Subcutaneous adipose tissue (tissue), 4 donors: ENCODE results near the gene GART. TPM values are rescaled to one million over a fixed set of nuclear protein-coding genes. Genes with fewer than 3 reads are reported as not detected.

ENCODE experiments used
- total RNA-seq, 4 donors: library from RNA; depleted of rRNA; stranded (reverse); fragments of >200 nt; gene quantifications; one replicate each; pipeline ENCODE4 v1.1.0, GENCODE V29; 2016
- TF ChIP-seq, protein P1 (sequence below): fragments of 450-650 bp; IDR thresholded peaks from one replicate; pipeline ENCODE4 v1.5.1; 2016; ENCODE audit warnings: low read depth, mild to moderate bottlenecking, control low read depth, antibody characterized with exemption, moderate library complexity

The GART gene
- total RNA-seq, 4 donors from 2014 or later, result 92.9 to 192 (median 128) TPM

DNA sequence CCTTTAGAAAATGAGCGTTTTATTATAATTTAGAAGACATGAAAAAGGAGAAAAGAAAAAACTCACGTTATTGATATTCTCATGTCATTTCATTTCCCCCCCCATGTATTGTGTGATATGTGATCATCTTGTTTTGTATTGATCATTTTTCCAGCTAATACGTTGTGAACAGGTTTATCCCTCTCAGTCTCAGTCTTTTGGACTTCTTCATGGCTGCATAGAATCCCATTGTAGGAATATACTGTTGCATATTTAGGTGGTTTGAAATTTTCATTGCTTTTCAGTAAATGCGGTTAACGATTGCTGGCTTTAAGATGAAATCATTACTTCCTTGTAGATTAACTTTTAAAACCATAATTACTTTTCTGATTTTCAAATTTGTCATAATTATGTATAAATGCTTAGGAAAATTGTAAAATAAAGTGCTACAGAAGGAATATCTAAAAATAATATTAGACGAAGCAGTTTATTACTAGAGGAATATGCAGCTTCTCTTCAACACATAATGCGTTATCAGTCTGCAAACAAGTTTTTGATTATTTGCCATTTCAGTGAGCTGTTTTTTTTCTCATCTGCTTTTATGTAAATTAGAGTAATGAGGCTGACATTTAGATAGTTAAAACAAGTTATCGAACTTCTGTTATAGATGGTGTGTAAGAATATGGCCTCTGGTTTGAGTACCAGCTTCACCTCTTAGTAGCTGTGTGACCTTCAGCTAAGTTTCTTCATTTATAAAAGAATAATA is 2.7 kb upstream of the GART start:
- TF ChIP-seq, protein P1, sequence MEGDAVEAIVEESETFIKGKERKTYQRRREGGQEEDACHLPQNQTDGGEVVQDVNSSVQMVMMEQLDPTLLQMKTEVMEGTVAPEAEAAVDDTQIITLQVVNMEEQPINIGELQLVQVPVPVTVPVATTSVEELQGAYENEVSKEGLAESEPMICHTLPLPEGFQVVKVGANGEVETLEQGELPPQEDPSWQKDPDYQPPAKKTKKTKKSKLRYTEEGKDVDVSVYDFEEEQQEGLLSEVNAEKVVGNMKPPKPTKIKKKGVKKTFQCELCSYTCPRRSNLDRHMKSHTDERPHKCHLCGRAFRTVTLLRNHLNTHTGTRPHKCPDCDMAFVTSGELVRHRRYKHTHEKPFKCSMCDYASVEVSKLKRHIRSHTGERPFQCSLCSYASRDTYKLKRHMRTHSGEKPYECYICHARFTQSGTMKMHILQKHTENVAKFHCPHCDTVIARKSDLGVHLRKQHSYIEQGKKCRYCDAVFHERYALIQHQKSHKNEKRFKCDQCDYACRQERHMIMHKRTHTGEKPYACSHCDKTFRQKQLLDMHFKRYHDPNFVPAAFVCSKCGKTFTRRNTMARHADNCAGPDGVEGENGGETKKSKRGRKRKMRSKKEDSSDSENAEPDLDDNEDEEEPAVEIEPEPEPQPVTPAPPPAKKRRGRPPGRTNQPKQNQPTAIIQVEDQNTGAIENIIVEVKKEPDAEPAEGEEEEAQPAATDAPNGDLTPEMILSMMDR, result no peak

DNA sequence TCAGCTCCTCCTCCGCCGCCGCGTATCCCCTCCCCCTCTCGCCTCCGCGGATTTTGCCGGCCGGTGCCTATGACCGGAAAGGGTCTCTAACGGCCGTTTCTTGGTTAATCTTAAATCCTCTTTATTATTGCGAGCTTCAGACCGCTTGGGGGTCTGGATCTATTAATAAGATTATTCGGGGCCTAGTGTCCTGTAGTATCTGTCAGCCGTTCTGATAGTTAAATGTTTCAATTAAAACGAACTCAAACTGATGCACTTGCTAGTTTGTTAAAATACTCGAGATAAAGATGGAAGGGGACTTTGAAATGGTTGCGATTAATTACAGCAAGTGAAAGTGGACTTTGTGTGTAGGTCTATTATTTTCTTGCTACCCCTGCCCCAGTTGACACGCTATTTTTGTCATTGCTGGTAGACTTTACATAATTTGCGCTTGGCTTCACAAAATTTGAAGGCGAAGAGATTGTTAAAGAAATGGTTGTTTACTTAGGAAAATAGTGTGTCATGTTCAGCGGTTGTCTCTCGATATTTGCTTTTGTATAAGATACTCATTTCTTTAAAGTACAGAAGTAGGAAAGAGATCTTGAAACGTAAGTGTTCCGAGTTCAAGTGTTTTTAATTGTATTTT is 1.7 kb upstream of the GART start:
- TF ChIP-seq, protein P1, result no peak

DNA sequence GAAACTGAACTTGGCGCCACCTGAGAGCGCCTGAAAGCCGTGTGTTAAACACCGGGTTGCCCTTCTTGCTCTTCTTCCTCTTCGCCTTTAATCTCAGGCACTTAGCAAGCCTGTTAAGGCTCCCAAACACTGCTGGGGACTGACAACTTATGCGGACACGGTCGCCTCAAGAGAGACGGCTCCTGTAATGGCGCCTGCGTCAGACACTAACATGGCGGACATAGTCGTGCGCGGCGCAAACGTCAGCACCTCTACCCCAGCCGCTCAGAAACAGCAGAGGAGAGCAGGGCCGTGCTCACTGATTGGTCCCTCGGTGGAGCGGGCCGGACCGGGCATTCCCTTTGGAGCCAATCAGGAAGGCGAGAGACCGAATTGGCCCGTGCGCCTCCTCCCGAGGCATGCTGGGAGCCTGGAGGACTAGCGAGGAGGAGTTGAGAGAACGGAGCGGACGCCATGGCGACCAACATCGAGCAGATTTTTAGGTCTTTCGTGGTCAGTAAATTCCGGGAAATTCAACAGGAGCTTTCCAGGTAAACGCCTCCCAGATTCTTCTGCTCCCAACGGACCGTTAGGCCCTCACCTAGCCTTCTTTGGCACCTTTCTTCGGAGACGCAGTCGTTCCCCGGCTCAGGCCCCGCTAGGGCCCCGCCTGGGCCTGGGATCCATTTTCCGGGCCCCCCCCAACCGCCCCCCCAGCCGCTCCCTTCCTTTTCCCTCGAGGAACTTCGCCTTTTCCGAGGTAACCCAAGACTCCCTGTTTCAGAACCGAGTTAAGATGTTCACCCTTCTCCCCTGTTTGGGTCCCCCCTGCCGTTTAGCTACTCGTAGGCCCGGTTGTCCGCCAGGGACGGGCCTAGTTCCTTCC is 955 bp upstream of the GART start, which contains the start of gene SON:
SON (plus strand) TSS at position 399 of the 865 bp plus-strand sequence; CDS start at position 454, 55 bp downstream.
- TF ChIP-seq, protein P1, result no peak

DNA sequence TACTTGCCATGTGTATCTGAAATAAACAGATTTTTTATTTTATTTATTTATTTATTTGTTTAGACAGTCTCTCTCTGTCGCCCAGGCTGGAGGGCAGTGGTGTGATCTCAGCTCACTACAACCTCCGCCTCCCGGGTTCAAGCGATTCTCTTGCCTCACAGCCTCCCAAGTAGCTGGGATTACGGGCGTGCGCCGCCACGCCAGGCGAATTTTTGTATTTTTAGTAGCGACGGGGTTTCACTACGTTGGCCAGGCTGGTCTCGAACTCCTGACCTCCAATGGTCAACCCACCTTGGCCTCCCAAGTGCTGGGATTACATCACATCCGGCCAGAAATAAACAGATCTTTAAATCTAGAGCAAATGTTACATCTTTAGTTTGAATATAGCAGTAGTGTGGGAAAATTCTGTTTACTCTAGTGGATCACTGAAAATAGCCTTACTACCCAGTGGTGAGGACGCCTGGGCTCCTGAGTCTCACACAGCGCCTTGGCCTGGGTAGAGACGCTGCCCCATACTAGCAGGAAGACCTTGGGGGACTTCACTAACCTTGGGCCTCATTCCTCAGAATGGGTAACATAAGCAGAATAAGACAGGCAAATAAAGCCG is 709 bp downstream of the GART start:
- TF ChIP-seq, protein P1, result no peak

DNA sequence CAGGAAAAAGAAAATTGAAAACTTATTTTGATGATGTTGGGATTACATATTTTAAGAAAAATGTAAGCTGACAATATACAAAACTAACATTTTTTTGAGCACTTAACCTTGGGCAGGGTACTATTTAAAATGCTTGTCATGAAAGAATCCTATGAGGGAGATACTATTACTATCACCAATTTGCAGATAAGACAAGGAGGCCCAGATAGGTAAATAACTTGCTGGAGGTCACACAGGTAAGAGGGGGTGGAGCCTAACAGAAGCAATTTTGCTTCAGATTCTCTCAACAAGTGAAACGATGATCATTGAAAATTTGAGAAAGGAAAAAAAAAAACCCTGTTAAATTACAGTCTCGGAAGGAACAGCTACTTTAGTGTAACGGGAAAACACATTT is 1.2 kb downstream of the GART start:
- TF ChIP-seq, protein P1, result no peak

DNA sequence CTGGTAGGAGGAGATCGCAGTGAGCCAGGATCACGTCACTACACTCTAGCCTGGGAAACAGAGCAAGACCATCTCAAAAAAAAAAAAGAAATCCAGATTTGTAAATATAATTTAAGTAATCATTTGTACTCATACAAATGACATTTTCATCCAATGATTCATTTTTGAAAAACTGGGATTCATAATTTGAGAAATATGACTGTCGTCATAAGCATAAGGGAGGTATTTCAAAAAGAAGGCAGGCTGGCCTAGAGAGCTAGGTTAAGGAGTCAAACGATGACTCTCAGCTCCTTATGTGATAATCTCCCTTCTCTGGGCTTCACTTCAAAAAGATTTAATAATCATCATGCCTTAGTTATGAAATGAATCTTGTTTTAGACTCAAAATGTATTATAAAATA is 2.3 kb downstream of the GART start:
- TF ChIP-seq, protein P1, result no peak

DNA sequence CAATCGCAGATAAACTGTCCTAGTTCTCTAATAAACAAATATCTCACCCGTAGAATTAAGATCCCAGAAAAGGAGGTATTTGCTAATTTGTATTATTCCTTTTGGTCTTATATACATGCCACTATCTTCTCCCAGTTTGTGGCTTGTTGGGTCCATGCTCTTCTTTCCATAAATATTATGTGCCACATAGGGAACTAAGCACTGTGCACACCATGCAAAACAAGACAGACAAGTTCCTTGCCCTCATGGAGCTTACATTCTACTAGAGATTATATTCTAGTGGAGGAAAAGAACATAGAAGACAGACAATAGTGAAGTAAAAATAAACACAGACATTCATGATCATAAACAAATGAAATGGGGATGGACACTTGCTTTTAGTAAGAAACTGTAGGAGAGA is 4.7 kb downstream of the GART start:
- TF ChIP-seq, protein P1, result no peak
